T-helper 2 cell (primary cell): ENCODE measurements around the gene PTS.
"Not testable (repeated sequence)": the region's sequence is repeated elsewhere in the genome, so short reads cannot be mapped to it uniquely, and the experiment has no call there.

Experiments
- DNase-seq, 5 experiments: peaks; one replicate each; pipeline versions ENCODE4 v3.0.0 to v3.0.0-alpha.2; 2012 to 2022
- total RNA-seq, 2 donors: gene quantifications; one replicate each; lab custom pipeline; 2026; lab: John Stamatoyannopoulos, UW

The PTS gene
- total RNA-seq = 34.3 to 35.7 reads per million in 2 donors

DNA sequence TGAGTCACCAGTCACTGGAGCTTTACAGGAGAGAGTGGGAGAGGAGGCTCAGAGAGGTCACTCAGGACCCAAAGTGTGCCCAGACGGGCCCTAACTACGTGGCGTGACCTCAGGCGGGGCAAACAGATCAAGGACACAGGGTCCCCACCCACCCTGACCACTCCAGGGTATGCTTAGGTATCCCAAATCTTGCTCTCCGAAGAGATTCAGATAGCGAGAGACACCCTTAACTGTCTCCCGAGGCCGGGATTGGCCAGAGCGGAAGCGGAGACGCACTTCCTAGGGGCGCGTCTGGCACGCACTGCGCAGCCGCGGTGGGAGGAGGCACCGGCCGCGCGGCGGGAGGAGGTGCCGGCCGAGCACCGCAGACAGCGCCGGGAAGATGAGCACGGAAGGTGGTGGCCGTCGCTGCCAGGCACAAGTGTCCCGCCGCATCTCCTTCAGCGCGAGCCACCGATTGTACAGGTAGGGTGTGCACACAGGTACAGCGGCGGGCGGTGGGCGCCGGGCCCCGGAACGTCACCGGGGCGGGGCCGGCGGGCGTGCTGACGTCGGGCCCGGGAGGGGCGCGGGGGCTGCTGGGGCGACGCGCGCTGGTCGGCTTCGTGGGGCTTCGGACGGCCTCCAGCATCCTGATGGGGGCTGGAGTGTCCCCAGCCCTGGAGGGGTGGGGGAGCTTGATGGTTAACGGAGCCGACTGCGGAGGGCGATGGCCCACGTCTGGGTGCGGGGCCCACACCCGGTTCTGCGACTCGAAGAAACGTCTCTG lies at the start of gene PTS:
PTS (plus strand) TSS at position 367 of the 769 bp plus-strand sequence; CDS start at position 383, 16 bp downstream.
- DNase-seq = peak; percentile 63 to 92 (median 74)

DNA sequence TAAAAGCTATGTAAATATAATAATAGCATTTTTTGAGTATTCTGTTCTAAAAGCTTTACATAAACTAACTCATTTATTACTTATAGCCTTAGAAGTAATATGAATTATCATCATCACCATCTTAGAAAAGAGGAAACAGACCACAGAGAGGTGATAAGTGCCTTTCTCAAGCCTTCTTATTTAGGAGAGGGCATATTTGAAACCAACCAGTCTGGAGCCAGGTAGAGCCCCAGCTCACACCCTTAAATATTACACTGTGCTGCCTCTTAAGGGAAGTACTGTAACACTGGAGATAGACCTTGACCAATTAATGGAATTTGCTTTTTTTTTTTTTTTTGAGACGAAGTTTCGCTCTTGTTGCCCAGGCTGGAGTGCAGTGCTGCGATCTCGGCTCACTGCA lies 48.6 kb upstream of the PTS start:
- DNase-seq = no peak

DNA sequence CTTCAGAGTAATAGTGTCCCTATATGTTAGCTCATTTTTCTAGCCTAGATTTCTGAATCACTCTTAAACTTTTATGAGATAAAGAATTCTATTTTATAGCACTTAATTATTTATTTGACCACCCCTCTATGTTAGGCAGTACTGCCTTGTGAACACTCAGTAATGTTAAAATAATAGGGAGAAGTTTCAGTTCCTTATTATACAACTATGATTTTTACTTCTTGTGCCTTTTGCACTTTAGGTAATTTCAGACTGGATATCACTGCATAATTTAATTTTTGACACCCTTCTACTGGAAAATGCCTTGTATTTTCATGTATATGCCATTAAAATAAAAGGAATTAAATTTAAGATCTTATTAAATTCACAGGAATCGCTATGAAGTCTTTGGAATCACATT lies 47.8 kb upstream of the PTS start:
- DNase-seq = no peak

DNA sequence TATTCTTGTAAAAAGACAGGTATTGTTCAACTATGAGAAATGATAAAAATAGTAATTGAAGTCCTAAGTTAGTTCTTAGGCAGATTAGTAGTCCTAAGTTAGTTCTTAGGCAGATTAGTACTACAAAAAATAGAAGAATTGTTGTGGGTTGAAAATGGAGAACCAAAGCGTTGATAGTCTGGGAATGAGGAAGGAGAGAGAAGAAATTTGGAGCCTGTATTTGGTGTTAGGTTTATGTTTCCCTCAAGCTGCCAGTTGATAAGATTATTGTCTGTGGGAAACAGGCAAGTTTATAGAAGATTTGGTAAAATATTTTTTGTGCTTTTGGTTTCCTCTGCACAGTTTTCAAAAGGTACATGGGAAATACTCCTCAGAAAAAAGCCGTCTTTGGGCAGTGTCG lies 47.3 kb upstream of the PTS start:
- no peak for DNase-seq

DNA sequence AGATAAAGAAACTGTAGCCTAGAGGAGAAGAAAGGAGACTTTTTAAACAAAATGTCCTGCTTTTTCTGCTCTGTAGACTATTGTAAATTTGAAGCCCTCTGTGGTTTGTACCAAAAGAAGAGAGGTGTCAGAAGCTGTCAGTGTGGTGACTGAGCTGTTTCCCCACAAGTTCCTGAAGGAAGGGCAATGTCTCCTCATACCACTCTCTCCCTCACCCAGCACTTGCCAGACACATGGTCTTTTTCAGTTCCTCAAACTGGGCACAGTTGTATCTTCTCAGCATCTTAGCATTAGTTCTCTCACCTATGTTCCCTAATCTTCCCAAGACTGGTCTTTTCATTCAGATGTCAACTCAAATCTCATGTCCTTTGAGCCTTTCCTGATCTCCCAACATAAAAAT lies 46.6 kb upstream of the PTS start:
- no peak for DNase-seq

DNA sequence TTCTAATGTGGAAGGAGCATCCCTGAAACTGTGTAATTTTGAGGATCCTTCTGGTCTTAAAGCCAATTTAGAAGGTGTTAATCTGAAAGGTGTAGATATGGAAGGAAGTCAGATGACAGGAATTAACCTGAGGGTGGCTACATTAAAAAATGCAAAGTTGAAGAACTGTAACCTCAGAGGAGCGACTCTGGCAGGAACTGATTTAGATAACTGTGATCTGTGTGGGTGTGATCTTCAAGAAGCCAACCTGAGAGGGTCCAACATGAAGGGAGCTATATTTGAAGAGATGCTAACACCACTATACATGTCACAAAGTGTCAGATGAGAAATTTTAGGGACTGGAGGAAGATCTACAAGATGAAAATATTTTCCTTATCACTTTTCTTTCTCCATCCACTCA lies 43.4 kb upstream of the PTS start:
- DNase-seq = no peak

DNA sequence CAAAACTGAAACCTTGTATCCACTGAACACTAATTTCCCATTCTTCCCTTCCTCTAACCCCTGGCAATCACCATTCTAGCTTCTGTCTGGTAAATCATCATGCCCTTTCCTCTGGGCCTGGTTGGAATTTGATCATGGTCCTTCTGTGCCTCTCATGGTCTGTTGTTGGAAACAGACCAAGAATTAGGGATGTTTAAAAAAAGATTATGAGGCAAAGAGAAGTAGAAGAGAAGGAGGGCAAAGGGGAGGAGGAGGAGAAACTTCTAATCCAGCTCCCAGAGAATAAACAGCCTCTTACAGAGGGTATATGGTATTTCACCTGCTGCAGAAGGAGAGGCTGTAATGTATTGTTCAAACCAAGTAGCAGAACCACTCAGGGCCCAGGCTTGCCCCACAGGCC lies 40.3 kb upstream of the PTS start:
- DNase-seq = no peak

DNA sequence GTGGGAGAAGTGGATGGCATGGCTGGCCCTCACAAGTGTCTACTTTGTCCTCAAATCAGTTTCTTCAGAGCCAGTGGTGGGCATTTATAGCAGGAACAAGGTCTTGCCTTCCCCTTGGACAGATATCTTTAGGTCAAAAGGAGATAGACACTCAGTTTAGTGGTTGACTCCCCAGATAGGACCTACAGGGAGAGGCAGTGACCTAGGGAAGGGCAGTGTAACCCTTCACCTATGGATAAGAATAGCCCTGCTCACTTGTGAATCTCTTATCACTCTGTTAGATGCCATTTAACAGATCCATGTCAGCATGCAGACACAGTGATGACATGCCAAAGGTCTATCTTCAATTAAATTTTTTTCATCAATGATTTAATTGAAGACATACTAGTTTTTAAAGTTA lies 39.9 kb upstream of the PTS start:
- no peak for DNase-seq

DNA sequence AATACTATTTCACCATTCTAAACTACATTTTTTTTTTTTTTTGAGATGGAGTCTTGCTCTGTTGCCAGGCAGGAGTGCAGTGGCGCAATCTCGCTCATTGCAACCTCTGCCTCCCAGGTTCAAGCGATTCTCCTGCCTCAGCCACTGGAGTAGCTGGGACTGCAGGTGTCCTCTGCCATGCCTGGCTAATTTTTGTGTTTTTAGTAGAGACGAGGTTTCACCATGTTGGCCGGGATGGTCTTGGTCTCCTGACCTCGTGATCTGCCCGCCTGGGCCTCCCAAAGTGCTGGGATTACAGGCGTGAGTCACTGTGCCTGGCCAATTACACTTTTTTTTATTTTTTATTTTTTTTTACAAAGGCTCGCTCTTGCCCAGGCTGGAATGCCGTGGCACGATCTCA lies 31.1 kb upstream of the PTS start:
- not testable (repeated sequence) for DNase-seq

DNA sequence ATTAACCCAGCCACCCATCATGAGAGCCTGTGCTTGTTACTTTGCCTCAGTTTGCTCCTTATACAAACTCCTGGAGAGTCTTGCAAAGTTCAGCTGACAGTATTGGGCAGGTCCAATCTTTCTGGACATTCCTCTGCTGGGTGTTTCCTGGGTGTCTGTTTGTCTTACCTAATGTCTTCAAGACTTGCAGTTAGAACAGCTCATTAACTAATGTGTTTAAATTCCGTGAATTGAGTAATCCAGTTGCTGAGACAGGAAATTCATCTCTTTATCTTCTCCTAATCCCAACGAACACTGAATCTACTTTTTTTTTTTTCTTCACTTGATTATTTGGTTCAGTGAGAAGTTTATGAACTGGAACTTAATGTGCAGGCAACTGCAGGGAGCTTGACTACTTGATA lies 30.3 kb upstream of the PTS start:
- DNase-seq = no peak

DNA sequence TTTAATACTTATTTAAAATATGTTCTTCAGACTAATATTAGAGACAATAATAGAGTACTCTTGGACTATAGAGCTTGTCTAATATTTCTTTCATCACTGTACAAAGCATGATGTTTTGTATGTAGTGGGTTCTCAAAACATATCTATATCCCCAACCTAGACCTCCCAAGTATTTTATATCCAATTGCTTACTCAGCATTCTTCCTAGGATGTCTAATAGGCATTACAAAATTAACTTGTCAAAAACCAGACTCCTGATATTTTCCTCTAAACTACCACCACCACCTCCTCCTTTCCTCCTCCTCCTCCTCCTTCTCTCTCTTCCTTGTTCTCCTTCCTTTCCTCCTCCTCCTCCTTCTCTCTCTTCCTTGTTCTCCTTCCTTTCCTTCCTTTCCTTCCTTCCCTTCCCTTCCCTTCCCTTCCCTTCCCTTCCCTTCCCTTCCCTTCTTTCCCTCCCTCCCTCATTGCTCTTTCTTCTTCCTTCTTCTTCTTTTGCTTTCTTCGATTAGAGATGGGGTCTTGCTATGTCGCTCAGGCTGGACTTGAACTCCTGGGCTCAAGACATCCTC lies 29.6 kb upstream of the PTS start:
- DNase-seq = no peak

DNA sequence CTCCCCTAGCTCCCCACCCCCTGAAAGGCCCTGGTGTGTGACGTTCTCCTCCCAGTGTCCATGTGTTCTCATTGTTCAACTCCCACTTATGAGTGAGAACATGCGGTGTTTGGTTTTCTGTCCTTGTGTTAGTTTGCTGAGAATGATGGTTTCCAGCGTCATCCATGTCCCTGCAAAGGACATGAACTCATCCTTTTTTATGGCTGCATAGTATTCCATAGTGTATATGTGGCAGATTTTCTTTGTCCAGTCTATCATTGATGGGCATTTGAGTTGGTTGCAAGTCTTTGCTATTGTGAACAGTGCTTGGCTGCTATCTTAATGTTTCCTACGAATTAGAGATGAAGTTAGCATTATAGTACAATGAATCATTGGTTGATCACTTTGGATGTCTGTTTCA lies 27.1 kb upstream of the PTS start:
- DNase-seq = not testable (repeated sequence)

DNA sequence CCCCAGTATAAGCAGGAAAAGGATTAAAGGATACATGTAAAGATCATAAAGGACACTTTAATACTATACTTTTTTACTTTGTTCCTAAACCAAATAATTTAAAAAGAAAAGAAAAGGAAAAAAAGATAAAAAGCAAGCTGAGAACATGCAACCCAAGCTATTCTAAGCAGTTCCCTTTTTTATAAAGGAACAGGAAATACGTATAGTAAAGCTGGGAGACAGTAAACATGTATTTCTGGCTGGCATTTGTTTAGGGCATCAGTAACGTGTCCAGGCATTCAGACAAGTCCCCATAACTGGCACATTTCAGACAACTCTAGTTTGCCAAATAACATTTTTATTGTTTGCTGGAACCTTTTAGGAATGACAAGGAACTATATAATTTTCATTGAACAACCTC lies 26.0 kb upstream of the PTS start:
- DNase-seq = no peak

DNA sequence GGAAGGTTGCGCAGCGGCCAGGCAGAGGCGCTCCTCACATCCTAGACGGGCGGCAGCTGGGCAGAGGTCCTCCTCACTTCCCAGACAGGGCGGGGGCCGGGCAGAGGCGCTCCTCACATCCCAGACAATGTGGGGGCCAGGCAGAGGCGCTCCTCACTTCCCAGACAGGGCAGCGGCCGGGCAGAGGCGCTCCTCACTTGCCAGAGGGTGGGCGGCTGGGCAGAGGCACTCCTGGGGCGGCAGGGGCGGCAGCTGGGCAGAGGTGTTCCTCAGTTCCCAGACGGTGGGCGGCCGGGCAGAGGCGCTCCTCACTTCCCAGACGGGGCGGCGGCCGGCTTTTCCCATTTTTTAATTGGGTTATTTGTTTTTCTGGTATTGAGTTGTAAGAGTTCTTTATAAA lies 20.2 kb upstream of the PTS start:
- no peak for DNase-seq

DNA sequence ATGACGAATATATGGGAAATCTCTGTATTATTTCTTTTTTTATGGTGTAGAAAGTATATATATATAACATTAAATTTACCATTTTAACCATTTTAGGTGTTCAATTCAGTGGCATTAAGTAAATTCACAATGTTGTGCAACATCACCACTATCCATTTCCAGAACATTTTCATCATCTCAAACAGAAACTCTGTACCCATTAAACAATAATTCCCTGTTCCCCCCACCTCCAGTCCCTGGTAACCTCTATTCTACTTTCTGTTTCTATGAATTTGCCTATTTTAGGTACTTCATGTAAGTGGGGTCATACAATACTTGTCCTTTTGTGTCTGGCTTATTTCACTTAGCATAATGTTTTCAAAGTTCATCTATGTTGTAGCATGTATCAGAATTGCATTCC lies 15.3 kb upstream of the PTS start:
- DNase-seq = no peak

DNA sequence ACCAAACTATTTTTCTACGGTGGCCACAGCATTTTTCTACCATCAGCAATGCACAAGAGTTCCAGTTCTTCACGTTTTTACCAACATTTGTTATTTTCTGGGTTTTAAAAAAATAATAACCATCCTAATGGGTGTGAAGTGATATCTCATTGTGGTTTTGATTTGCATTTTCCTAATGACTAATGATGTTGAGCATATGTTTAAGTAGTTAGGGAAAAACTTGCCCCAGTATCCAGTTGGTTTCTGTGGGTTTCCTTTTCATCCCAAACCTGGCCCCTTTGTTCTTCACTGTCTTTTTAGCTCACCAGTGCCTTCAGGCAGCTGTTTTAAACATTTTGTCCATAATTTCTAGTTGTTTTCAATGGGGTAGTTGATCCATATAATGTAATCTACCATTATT lies 14.7 kb upstream of the PTS start:
- peak in 1 of 5 experiments; percentile 35 for DNase-seq

DNA sequence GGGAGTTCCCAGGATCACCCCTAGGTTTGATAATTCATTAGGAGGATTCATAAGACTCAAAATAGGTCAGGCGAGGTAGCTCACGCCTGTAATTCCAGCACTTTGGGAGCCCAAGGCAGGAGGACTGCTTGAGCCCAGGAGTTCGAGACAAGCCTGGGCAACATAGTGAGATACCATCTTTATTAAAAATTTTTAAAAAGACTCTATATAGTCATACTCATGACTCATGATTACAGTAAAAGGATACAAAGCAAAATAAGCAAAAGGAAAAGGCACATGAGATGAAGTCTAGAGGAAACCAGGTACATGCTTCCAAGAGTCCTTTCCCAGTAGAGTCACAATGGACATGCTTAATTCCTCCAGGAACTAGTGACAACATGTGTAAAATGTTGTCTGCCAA lies 13.9 kb upstream of the PTS start:
- no peak for DNase-seq

DNA sequence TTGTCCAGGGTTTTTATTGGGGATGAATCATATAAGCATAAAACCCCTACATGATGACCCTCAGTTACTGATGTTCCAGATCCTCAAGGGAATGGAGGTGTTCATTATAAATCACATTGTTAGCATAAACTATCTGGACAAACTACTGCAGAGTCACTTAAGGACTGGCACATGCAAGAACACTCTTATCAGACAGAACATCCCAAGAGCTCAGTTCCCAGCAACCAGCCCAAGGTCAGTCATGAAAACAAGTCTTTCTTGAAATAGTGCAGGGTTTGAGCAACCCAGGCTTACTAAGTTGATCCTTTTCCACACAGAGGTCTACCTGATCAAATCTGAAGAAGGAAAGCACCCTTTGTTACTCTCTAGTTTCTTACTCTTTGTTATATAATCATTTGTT lies 13.5 kb upstream of the PTS start:
- no peak for DNase-seq

DNA sequence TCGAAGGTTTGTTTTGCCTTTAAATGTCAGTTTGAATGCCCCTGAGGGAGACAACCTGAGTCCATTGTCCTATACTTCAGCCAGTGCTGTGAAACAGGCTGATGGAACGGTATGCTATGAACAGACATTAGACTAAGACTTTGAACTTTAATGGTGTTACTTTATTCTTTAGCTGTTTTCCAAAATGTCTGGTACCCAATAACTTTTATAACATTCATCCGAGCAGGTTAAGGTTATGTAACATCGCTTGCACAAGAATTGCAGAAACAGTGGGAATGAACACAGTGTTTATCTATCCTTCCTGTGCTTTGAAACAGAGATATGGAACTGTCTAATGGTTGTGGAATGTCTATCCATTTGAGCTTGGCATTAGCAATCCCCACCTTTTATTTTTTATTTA lies 12.5 kb upstream of the PTS start:
- DNase-seq = no peak

DNA sequence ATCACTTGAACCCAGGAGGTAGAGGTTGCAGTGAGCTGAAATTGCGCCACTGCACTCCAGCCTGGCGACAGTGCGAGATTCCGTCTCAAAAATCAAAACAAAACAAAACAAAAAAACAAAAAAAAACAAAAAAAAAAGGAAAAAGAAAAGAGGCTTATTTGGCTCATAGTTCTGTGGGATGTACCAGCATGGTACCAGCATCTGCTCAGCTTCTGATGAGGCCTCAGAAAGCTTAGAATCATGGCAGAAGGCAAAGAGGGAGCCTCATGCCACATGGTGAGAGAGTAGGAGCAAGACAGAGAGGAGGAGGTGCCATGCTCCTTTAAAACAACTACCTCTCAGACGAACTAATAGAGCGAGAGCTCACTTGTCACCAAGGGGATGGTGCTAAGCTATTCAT lies 10.6 kb upstream of the PTS start:
- DNase-seq = no peak

DNA sequence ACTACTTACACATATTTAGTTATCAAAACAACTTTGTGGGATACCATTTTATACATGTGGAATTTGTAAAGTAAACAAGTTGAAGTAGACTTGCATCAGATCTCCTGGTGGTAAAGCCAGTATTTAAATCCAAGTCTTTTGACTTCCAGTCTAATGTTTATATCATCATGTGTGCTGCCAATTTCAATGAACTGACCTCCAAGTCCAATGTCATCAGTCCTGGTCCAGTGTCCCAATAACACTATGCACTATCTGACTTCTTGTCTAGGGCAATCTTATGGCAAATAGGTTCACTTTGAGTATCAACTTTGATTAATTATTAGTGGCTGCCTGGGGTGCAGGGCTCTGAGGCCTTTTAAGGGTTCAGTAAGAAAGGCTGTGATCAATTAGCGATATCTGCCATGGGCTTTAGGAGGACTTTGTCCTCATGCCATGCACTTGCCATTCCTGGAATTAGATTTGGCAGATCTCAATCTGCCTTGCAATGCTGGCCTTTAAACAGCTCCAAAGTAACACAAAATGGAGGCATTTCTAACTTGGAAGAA lies 9.6 kb upstream of the PTS start:
- no peak for DNase-seq

DNA sequence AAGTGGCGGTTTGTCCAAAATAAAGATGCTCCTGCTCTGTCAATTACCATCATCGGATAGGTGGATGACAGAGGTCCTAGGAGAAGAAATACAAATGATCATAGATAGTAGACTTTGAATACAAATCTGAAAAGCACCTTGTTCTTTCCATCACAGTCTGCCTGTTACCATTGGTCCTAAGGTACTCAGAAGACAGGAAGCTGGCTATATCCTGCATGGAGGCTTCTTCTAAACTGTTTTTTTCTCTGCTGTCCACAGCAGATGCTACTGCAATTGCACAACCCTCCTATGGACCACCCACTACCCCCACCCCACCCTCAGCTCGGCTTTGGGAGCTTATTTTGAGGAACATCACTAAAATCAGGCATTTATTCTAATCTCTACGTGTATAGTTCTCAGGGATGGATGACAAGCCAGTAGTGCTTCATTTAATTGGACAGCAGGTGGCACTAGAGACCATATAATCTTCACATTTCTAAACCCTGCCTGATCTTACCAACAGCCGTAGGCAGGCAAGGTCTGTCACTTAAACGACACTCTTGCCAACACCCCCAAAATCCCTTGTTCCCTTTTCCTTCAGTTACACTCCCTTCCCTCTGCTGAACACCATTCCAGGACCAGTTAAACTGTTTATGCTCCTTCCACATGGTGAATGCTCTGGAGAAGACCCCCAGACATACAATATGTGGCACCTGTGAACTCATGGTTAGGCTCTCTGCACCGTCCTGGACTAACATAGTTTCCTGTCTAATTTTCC lies 6.6 kb upstream of the PTS start:
- DNase-seq = peak in 2 of 5 experiments; percentile 55 to 80

DNA sequence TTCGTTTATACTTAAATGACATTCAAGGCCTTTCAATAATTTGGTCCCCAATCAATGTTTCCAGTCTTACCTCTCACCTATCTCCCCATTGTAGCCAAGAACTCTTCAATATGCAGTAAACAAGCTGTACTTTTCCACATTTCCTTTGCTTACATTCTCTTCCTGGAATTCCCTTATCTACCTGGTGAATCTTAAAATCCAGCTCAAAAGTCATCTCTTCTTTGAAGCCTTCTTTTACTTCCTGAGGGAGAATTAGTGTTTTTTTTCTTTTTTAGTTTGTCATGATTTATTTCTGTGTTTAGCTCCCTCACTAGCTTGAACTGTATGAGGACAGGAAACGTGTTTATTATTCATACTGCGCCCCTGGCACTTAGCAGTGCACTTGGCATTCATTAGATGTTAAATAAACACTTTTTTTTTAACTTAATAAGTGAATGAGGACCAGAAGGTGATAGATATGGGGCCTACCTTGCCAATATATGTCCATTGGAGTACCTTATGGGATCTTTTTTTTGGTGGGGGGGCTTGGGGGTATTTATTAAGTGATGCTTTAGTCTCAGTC lies 4.9 kb upstream of the PTS start:
- no peak for DNase-seq
